GM23338 (cell line): Measurements from ENCODE around the gene MYOCOS. TPM values are rescaled to one million over a fixed set of nuclear protein-coding genes. Genes with fewer than 3 reads are reported as not detected.

ENCODE experiments used
- ATAC-seq: fragments of 200-7000 bp; cut with Tn5 transposase; 3 replicates; pipeline ENCODE4 v1.9.1; 2020
- DNase-seq: peaks from one replicate; pipeline ENCODE4 v3.0.0-alpha.2; 2015; ENCODE audit warnings: low spot score
- H2AFZ ChIP-seq: fragments of 200-600 bp; sonication (generic); 2 replicates; pipeline ENCODE4 v1.8.0; 2016; ENCODE audit warnings: antibody characterized with exemption, mild to moderate bottlenecking, moderate library complexity
- H3F3A ChIP-seq: fragments of 200-600 bp; sonication (generic); replicated peaks from 2 replicates; pipeline ENCODE4 v1.8.0; 2017; ENCODE audit warnings: antibody characterized with exemption, mixed run types, low read depth
- H3K27ac ChIP-seq: fragments of 200-600 bp; sonication (generic); 2 replicates; pipeline ENCODE4 v1.6.1; 2016; ENCODE audit warnings: low read depth
- H3K27me3 ChIP-seq: fragments of 200-600 bp; sonication (generic); 2 replicates; pipeline ENCODE4 v1.8.0; 2016; ENCODE audit warnings: mild to moderate bottlenecking, mixed run types, moderate library complexity; ENCODE audit not compliant: insufficient read depth
- H3K36me3 ChIP-seq: fragments of 200-600 bp; sonication (generic); 2 replicates; pipeline ENCODE4 v1.8.0; 2016; ENCODE audit warnings: mild to moderate bottlenecking; ENCODE audit not compliant: insufficient read depth
- H3K4me1 ChIP-seq: fragments of 200-600 bp; sonication (generic); 2 replicates; pipeline ENCODE4 v1.8.0; 2016; ENCODE audit warnings: mild to moderate bottlenecking, moderate library complexity; ENCODE audit not compliant: insufficient read depth
- H3K4me2 ChIP-seq: fragments of 200-600 bp; sonication (generic); 2 replicates; pipeline ENCODE4 v1.7.1; 2017; ENCODE audit warnings: mixed run types
- H3K4me3 ChIP-seq: fragments of 200-600 bp; sonication (generic); 2 replicates; pipeline ENCODE4 v1.6.1; 2016; ENCODE audit warnings: mixed run types
- H3K79me2 ChIP-seq: fragments of 200-600 bp; sonication (generic); replicated peaks from 2 replicates; pipeline ENCODE4 v1.8.0; 2017; ENCODE audit warnings: mild to moderate bottlenecking; ENCODE audit not compliant: insufficient read depth
- H3K9me2 ChIP-seq: fragments of 200-600 bp; sonication (generic); 2 replicates; pipeline ENCODE4 v1.8.0; 2017; ENCODE audit not compliant: insufficient read depth
- H4K20me1 ChIP-seq: fragments of 200-600 bp; sonication (generic); replicated peaks from 2 replicates; pipeline ENCODE4 v1.8.0; 2017; ENCODE audit warnings: mild to moderate bottlenecking; ENCODE audit not compliant: insufficient read depth
- H3K27ac Mint-ChIP-seq: 2 replicates; pipeline ENCODE4 v1.8.0; 2020; ENCODE audit warnings: inconsistent platforms, mild to moderate bottlenecking, moderate library complexity, mixed read lengths
- H3K27me3 Mint-ChIP-seq: 3 replicates; pipeline ENCODE4 v1.8.0; 2022; ENCODE audit warnings: low read depth, mild to moderate bottlenecking, moderate library complexity, mixed read lengths, inconsistent platforms; ENCODE audit not compliant: insufficient read depth, poor library complexity
- H3K36me3 Mint-ChIP-seq: 3 replicates; pipeline ENCODE4 v1.8.0; 2021; ENCODE audit warnings: low read depth, mild to moderate bottlenecking, inconsistent platforms, moderate library complexity, mixed read lengths
- H3K4me1 Mint-ChIP-seq: 3 replicates; pipeline ENCODE4 v1.8.0; 2020; ENCODE audit warnings: mild to moderate bottlenecking, inconsistent platforms, mixed read lengths
- H3K4me3 Mint-ChIP-seq: 3 replicates; pipeline ENCODE4 v1.8.0; 2021; ENCODE audit warnings: moderate library complexity, mild to moderate bottlenecking, inconsistent platforms, mixed read lengths
- H3K9me3 Mint-ChIP-seq: 3 replicates; pipeline ENCODE4 v1.8.0; 2020; ENCODE audit warnings: moderate library complexity, mild to moderate bottlenecking, inconsistent platforms, mixed read lengths
- CREB1 ChIP-seq: fragments of 250-450 bp; sonication (Bioruptor Pico); IDR thresholded peaks from 2 replicates; pipeline ENCODE4 v1.5.0; 2020; ENCODE audit warnings: low read depth, mild to moderate bottlenecking, moderate library complexity
- EZH2 ChIP-seq: fragments of 200-600 bp; sonication (generic); IDR thresholded peaks from one replicate; pipeline ENCODE4 v1.8.0; 2017; ENCODE audit warnings: antibody characterized with exemption, mild to moderate bottlenecking, low read depth; ENCODE audit not compliant: unreplicated experiment
- EZH2phosphoT487 ChIP-seq: fragments of 200-600 bp; sonication (generic); IDR thresholded peaks from one replicate; pipeline ENCODE4 v1.8.1; 2018; ENCODE audit warnings: antibody characterized with exemption; ENCODE audit not compliant: unreplicated experiment
- JUNB ChIP-seq: IDR thresholded peaks from one replicate; pipeline ENCODE4 v1.6.1; 2016; ENCODE audit warnings: antibody characterized with exemption; ENCODE audit not compliant: unreplicated experiment
- NANOG ChIP-seq: IDR thresholded peaks from 2 replicates; pipeline ENCODE4 v1.6.1; 2016; ENCODE audit warnings: antibody characterized with exemption, borderline replicate concordance
- POLR2AphosphoS5 ChIP-seq: IDR thresholded peaks from 2 replicates; pipeline ENCODE4 v1.6.1; 2016; ENCODE audit warnings: antibody characterized with exemption, low read depth
- REST ChIP-seq: IDR thresholded peaks from one replicate; pipeline ENCODE4 v1.6.1; 2018; ENCODE audit warnings: antibody characterized with exemption; ENCODE audit not compliant: unreplicated experiment
- STAT1 ChIP-seq: IDR thresholded peaks from one replicate; pipeline ENCODE4 v1.6.1; 2016; ENCODE audit warnings: antibody characterized with exemption; ENCODE audit not compliant: unreplicated experiment
- ZNF114 ChIP-seq: fragments of 250-450 bp; sonication (Bioruptor Pico); IDR thresholded peaks from 2 replicates; pipeline ENCODE4 v1.5.0; 2020; ENCODE audit warnings: mild to moderate bottlenecking, moderate library complexity
- ZNF331 ChIP-seq: fragments of 250-450 bp; sonication (Bioruptor Pico); IDR thresholded peaks from 2 replicates; pipeline ENCODE4 v1.5.0; 2020; ENCODE audit warnings: low read depth, mild to moderate bottlenecking, moderate library complexity
- ZNF462 ChIP-seq: fragments of 250-450 bp; sonication (Bioruptor Pico); IDR thresholded peaks from 2 replicates; pipeline ENCODE4 v1.5.0; 2020; ENCODE audit warnings: mild to moderate bottlenecking, moderate library complexity
- polyA plus RNA-seq: library from polyadenylated mRNA; unstranded; fragments of >200 nt; fragmentation: Nextera tagmentation; extraction: Ambion mirVana; gene quantifications from 2 replicates; pipeline ENCODE4 v1.2.1, GENCODE V29; 2016
- total RNA-seq: library from RNA; depleted of rRNA; stranded (reverse); fragments of >200 nt; shearing (Covaris generic); gene quantifications from 2 replicates; pipeline ENCODE4 v1.2.3, GENCODE V29; 2014
- TF ChIP-seq, protein P1 (sequence below): IDR thresholded peaks from 2 replicates; pipeline ENCODE4 v1.6.1; 2016; ENCODE audit warnings: antibody characterized with exemption
- TF ChIP-seq, protein P2 (sequence below), 2 experiments: fragments of 200-600 bp in 1 of 2; sonication (generic) in 1 of 2; conservative IDR thresholded peaks; 2 replicates each; pipeline versions ENCODE4 v1.5.1 to v1.6.1; 2016 to 2017; ENCODE audit warnings: antibody characterized with exemption in 2 of 2, low read depth in 2 of 2, mild to moderate bottlenecking in 2 of 2, moderate library complexity in 1 of 2

MYOCOS gene
- total and polyA plus RNA-seq, 2 experiments from 2014 or later, result not detected

- Histone ChIP-seq H3K36me3 (peaks cover 72% of the 10 kb centered on the region), H4K20me1 (no peaks in the 10 kb centered on the region), H3K4me3 (no peak overlapping the region), H3F3A (no peaks in the 10 kb centered on the region), H3K4me2 (no peak overlapping the region), H3K9me2 (no peaks in the 10 kb centered on the region), H3K79me2 (no peaks in the 10 kb centered on the region), H3K27me3 (no peaks in the 10 kb centered on the region), H2AFZ (no peak overlapping the region), H3K4me1 (no peaks in the 10 kb centered on the region), H3K27ac (no peak overlapping the region)
- H3K9me3 Mint-ChIP-seq, result no peaks in the 10 kb centered on the region
- H3K36me3 Mint-ChIP-seq, result peaks cover 81% of the 10 kb centered on the region
- DNase-seq (no peak), ATAC-seq (no peak)
- TF ChIP-seq ZNF462 (CRISPR knock-in tag), result no peak
- no peak for TF ChIP-seq EZH2phosphoT487
- no peak for TF ChIP-seq POLR2AphosphoS5
- no peak for TF ChIP-seq ZNF331 (CRISPR knock-in tag)
- no peak for TF ChIP-seq REST
- TF ChIP-seq, protein P1, sequence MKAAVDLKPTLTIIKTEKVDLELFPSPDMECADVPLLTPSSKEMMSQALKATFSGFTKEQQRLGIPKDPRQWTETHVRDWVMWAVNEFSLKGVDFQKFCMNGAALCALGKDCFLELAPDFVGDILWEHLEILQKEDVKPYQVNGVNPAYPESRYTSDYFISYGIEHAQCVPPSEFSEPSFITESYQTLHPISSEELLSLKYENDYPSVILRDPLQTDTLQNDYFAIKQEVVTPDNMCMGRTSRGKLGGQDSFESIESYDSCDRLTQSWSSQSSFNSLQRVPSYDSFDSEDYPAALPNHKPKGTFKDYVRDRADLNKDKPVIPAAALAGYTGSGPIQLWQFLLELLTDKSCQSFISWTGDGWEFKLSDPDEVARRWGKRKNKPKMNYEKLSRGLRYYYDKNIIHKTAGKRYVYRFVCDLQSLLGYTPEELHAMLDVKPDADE, result no peak
- TF ChIP-seq, protein P2, sequence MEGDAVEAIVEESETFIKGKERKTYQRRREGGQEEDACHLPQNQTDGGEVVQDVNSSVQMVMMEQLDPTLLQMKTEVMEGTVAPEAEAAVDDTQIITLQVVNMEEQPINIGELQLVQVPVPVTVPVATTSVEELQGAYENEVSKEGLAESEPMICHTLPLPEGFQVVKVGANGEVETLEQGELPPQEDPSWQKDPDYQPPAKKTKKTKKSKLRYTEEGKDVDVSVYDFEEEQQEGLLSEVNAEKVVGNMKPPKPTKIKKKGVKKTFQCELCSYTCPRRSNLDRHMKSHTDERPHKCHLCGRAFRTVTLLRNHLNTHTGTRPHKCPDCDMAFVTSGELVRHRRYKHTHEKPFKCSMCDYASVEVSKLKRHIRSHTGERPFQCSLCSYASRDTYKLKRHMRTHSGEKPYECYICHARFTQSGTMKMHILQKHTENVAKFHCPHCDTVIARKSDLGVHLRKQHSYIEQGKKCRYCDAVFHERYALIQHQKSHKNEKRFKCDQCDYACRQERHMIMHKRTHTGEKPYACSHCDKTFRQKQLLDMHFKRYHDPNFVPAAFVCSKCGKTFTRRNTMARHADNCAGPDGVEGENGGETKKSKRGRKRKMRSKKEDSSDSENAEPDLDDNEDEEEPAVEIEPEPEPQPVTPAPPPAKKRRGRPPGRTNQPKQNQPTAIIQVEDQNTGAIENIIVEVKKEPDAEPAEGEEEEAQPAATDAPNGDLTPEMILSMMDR (conservative IDR thresholded peaks at IDR 0.05; ENCODE audit: low read depth in 2 of 2), result no peak
- no peak for TF ChIP-seq ZNF114
- TF ChIP-seq STAT1, result no peak
- TF ChIP-seq EZH2, result no peak
- TF ChIP-seq CREB1, result no peak
- TF ChIP-seq NANOG, result no peak
- TF ChIP-seq JUNB, result no peak
- no peak overlapping the region for H3K4me3 Mint-ChIP-seq
- no peaks in the 10 kb centered on the region for H3K27me3 Mint-ChIP-seq
- H3K27ac Mint-ChIP-seq, result no peak overlapping the region
- H3K4me1 Mint-ChIP-seq, result no peaks in the 10 kb centered on the region
These were observed 40.8 kb upstream of the MYOCOS start for GRCh38 chr1:171581226-171581625.
